SKM-1 treated with dmso at 0.1 percent for 144 hours (cell line): ENCODE data around the gene ARSB.

Source experiments
- DNase-seq: peaks from one replicate; lab custom pipeline; 2025; ENCODE audit not compliant: unreplicated experiment; lab: John Stamatoyannopoulos, UW

The ARSB gene

GRCh38 chr5:78810098-78810920 is 174.8 kb downstream of the ARSB start:
- no peak for DNase-seq

- DNase-seq, result no peak
These were observed 175.7 kb downstream of the ARSB start for GRCh38 chr5:78809444-78809843.

GRCh38 chr5:78808818-78809217 is 176.3 kb downstream of the ARSB start:
- DNase-seq, result no peak

GRCh38 chr5:78808380-78808779 is 176.7 kb downstream of the ARSB start:
- no peak for DNase-seq

GRCh38 chr5:78806544-78806943 is 178.6 kb downstream of the ARSB start:
- no peak for DNase-seq

GRCh38 chr5:78805474-78806124 is 179.5 kb downstream of the ARSB start:
- DNase-seq, result no peak

- no peak for DNase-seq
These were observed 180.1 kb downstream of the ARSB start for GRCh38 chr5:78804995-78805394.

- DNase-seq, result no peak
These were observed 181.2 kb downstream of the ARSB start for GRCh38 chr5:78803941-78804340.

- DNase-seq, result no peak
These were observed 181.8 kb downstream of the ARSB start for GRCh38 chr5:78803353-78803752.

GRCh38 chr5:78801413-78801812 is 183.7 kb downstream of the ARSB start:
- DNase-seq, result no peak

GRCh38 chr5:78799266-78800017 is 185.7 kb downstream of the ARSB start:
- DNase-seq, result no peak

GRCh38 chr5:78798673-78799029 is 186.5 kb downstream of the ARSB start:
- no peak for DNase-seq

GRCh38 chr5:78797936-78798672 is 187.0 kb downstream of the ARSB start:
- no peak for DNase-seq

- no peak for DNase-seq
These were observed 189.4 kb downstream of the ARSB start for GRCh38 chr5:78795757-78796156.

GRCh38 chr5:78794693-78795215 is 190.4 kb downstream of the ARSB start:
- no peak for DNase-seq

- no peak for DNase-seq
These were observed 191.0 kb downstream of the ARSB start for GRCh38 chr5:78793907-78794662.

- no peak for DNase-seq
These were observed 192.6 kb downstream of the ARSB start for GRCh38 chr5:78792345-78793055.

- DNase-seq, result no peak
These were observed 193.5 kb downstream of the ARSB start for GRCh38 chr5:78791501-78792100.

- DNase-seq, result no peak
These were observed 197.3 kb downstream of the ARSB start for GRCh38 chr5:78787783-78788182.
